Hepatocyte (in vitro differentiated cells): ENCODE measurements around the gene HPCAL1. TPM values are rescaled to one million over a fixed set of nuclear protein-coding genes. Genes with fewer than 3 reads are reported as not detected.
"Not testable (repeated sequence)": the region's sequence is repeated elsewhere in the genome, so short reads cannot be mapped to it uniquely, and the experiment has no call there.

ENCODE experiments used
- DNase-seq: peaks from one replicate; pipeline ENCODE4 v3.0.0-alpha.2; 2016; ENCODE audit warnings: low spot score
- H2AFZ ChIP-seq: fragments of 200-600 bp; sonication (generic); 2 replicates; pipeline ENCODE4 v1.6.0; 2016; ENCODE audit warnings: antibody characterized with exemption, mild to moderate bottlenecking
- H3K27ac ChIP-seq: fragments of 200-600 bp; sonication (generic); 2 replicates; pipeline ENCODE4 v1.5.1; 2016; ENCODE audit warnings: mild to moderate bottlenecking
- H3K27me3 ChIP-seq: fragments of 200-600 bp; sonication (generic); 2 replicates; pipeline ENCODE4 v1.6.1; 2016
- H3K36me3 ChIP-seq: fragments of 200-600 bp; sonication (generic); replicated peaks from 2 replicates; pipeline ENCODE4 v1.5.1; 2016; ENCODE audit warnings: low read depth; ENCODE audit not compliant: insufficient read depth
- H3K4me1 ChIP-seq: fragments of 200-600 bp; sonication (generic); 2 replicates; pipeline ENCODE4 v1.5.1; 2016; ENCODE audit warnings: mild to moderate bottlenecking, moderate library complexity; ENCODE audit not compliant: insufficient read depth
- H3K4me2 ChIP-seq: fragments of 200-600 bp; sonication (generic); 2 replicates; pipeline ENCODE4 v1.6.0; 2016
- H3K4me3 ChIP-seq: fragments of 200-600 bp; sonication (generic); 2 replicates; pipeline ENCODE4 v1.5.1; 2016; ENCODE audit warnings: mild to moderate bottlenecking
- H3K79me2 ChIP-seq: fragments of 200-600 bp; sonication (generic); 2 replicates; pipeline ENCODE4 v1.6.0; 2017; ENCODE audit warnings: mild to moderate bottlenecking
- H3K9me2 ChIP-seq: fragments of 200-600 bp; sonication (generic); replicated peaks from 2 replicates; pipeline ENCODE4 v1.6.0; 2017; ENCODE audit warnings: mild to moderate bottlenecking; ENCODE audit not compliant: insufficient read depth
- H3K9me3 ChIP-seq: fragments of 200-600 bp; sonication (generic); 2 replicates; pipeline ENCODE4 v1.5.1; 2016; ENCODE audit warnings: low read depth, mild to moderate bottlenecking
- H4K20me1 ChIP-seq: fragments of 200-600 bp; sonication (generic); 2 replicates; pipeline ENCODE4 v1.6.0; 2016; ENCODE audit warnings: mild to moderate bottlenecking; ENCODE audit not compliant: insufficient read depth, poor library complexity, severe bottlenecking
- CTCF ChIP-seq: fragments of 200-600 bp; sonication (generic); IDR thresholded peaks from 2 replicates; pipeline ENCODE4 v1.5.1; 2016; ENCODE audit warnings: antibody characterized with exemption, mild to moderate bottlenecking; ENCODE audit not compliant: poor library complexity
- EZH2 ChIP-seq: fragments of 200-600 bp; sonication (generic); IDR thresholded peaks from 2 replicates; pipeline ENCODE4 v1.6.1; 2016; ENCODE audit warnings: antibody characterized with exemption, mild to moderate bottlenecking, borderline replicate concordance
- EZH2phosphoT487 ChIP-seq: fragments of 200-600 bp; sonication (generic); IDR thresholded peaks from one replicate; pipeline ENCODE4 v1.6.1; 2018; ENCODE audit warnings: antibody characterized with exemption, mild to moderate bottlenecking, low read depth, moderate library complexity; ENCODE audit not compliant: unreplicated experiment, severe bottlenecking
- WGBS: methylation state at CpG from one replicate; pipeline ENCODE4 v1.1.6; 2016; ENCODE audit warnings: low lambda C conversion rate; ENCODE audit errors: missing lambda C conversion rate; 5-methylcytosine and 5-hydroxymethylcytosine counted together
- polyA plus RNA-seq: library from polyadenylated mRNA; unstranded; fragments of >200 nt; fragmentation: Nextera tagmentation; extraction: Ambion mirVana; gene quantifications from 2 replicates; pipeline ENCODE4 v1.2.1, GENCODE V29; 2016
- total RNA-seq: library from RNA; depleted of rRNA; stranded (reverse); fragments of >200 nt; gene quantifications from 2 replicates; pipeline ENCODE4 v1.2.3, GENCODE V29; 2014

The HPCAL1 gene
- total and polyA plus RNA-seq, 2 experiments from 2014 or later = 22.5 to 39.1 TPM

DNA sequence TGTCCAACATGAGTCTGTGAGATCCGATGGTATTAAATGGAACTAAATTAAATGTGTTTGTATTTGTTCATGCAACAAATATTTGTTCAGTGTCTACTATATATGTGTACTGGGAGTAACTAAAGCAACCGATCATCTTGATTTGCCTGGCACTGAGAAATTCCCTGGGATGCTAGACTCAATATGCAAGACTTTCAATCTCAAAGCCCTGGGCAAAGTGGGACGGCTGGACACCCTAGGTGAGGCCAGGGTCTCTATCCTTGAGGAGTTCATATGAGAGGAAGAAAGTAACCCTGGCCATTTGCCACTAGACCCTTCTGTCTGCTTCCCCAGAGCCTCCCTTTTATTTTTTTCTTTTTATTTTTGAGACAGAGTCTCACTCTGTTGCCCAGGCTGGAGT, 44.0 kb upstream of the HPCAL1 start:
- Histone ChIP-seq H3K9me2 (no peaks in the 10 kb centered on the region), H3K9me3 (no peaks in the 10 kb centered on the region), H3K27ac (no peak overlapping the region), H3K36me3 (no peaks in the 10 kb centered on the region), H3K4me2 (no peak overlapping the region), H3K79me2 (no peaks in the 10 kb centered on the region), H3K4me3 (no peak overlapping the region), H3K27me3 (no peaks in the 10 kb centered on the region), H4K20me1 (no peaks in the 10 kb centered on the region), H2AFZ (no peak overlapping the region), H3K4me1 (no peaks in the 10 kb centered on the region)
- TF ChIP-seq CTCF = no peak
- TF ChIP-seq EZH2 = no peak
- no peak for DNase-seq
- WGBS = 90% methylated on average over 3 of the region's 3 CpGs

DNA sequence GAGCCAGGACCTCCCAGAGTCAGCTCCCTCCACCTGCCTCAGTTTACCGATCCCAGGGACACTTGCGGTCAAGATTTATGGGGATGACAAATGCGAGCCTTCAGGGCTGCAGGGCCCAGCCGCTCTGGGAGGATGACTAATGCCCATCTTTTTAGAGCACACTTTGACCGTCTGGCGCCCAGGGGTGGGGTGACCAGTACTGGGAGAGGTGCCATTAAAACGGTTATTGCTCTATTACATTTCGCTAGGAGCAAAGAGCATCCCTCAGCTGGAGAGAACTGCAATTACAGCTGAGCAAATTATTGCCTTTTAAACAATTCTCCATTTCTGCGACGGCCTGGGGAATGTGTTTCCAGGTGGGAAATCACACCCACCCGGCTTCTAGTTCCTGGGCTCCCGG, 42.6 kb upstream of the HPCAL1 start:
- no peak overlapping the region for H3K4me3 ChIP-seq
- no peaks in the 10 kb centered on the region for H3K9me3 ChIP-seq
- no peaks in the 10 kb centered on the region for H3K36me3 ChIP-seq
- H3K4me1 ChIP-seq = no peaks in the 10 kb centered on the region
- H4K20me1 ChIP-seq = no peaks in the 10 kb centered on the region
- peak; percentile 49 for DNase-seq
- WGBS = 68% methylated on average over 12 of the region's 12 CpGs
- no peak for TF ChIP-seq EZH2
- H3K79me2 ChIP-seq = no peaks in the 10 kb centered on the region
- no peak overlapping the region for H3K27ac ChIP-seq
- H3K27me3 ChIP-seq = no peaks in the 10 kb centered on the region
- no peak overlapping the region for H2AFZ ChIP-seq
- no peaks in the 10 kb centered on the region for H3K9me2 ChIP-seq
- H3K4me2 ChIP-seq = no peak overlapping the region

DNA sequence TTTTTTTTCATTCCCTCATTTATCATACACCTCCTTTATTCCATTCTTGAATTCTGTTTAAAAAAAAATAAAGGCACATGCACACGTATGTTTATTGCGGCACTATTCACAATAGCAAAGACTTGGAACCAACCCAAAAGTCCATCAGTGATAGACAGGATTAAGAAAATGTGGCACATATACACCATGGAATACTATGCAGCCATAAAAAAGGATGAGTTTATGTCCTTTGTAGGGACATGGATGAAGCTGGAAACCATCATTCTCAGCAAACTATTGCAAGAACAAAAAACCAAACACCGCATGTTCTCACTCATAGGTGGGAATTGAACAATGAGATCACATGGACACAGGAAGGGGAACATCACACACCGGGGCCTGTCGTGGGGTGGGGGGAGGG, 39.2 kb upstream of the HPCAL1 start:
- not testable (repeated sequence) for H3K4me1 ChIP-seq, H2AFZ ChIP-seq, H3K36me3 ChIP-seq, H3K79me2 ChIP-seq, H4K20me1 ChIP-seq, H3K27me3 ChIP-seq, H3K4me2 ChIP-seq, H3K9me3 ChIP-seq, H3K27ac ChIP-seq, H3K9me2 ChIP-seq, H3K4me3 ChIP-seq, DNase-seq
- 99% methylated on average over 3 of the region's 5 CpGs for WGBS

- H3K4me1 ChIP-seq = no peaks in the 10 kb centered on the region
- H3K4me2 ChIP-seq = no peak overlapping the region
- no peak for DNase-seq
- no peak overlapping the region for H3K4me3 ChIP-seq
- H3K36me3 ChIP-seq = no peaks in the 10 kb centered on the region
- TF ChIP-seq EZH2phosphoT487 = no peak
- TF ChIP-seq CTCF = no peak
- TF ChIP-seq EZH2 = no peak
- WGBS = 94% methylated on average over 26 of the region's 26 CpGs
- no peaks in the 10 kb centered on the region for H4K20me1 ChIP-seq
- H2AFZ ChIP-seq = no peak overlapping the region
- no peaks in the 10 kb centered on the region for H3K79me2 ChIP-seq
- H3K9me3 ChIP-seq = no peaks in the 10 kb centered on the region
- H3K27ac ChIP-seq = no peak overlapping the region
- no peaks in the 10 kb centered on the region for H3K9me2 ChIP-seq
- H3K27me3 ChIP-seq = no peaks in the 10 kb centered on the region
Measured at GRCh38 chr2:10264506-10265328, 38.0 kb upstream of the HPCAL1 start.
